ENCODE results near the gene PDAP1.

GRCh38 chr7:99453105-99453504, 44.7 kb upstream of the PDAP1 start:
- TF ChIP-seq, protein P1, sequence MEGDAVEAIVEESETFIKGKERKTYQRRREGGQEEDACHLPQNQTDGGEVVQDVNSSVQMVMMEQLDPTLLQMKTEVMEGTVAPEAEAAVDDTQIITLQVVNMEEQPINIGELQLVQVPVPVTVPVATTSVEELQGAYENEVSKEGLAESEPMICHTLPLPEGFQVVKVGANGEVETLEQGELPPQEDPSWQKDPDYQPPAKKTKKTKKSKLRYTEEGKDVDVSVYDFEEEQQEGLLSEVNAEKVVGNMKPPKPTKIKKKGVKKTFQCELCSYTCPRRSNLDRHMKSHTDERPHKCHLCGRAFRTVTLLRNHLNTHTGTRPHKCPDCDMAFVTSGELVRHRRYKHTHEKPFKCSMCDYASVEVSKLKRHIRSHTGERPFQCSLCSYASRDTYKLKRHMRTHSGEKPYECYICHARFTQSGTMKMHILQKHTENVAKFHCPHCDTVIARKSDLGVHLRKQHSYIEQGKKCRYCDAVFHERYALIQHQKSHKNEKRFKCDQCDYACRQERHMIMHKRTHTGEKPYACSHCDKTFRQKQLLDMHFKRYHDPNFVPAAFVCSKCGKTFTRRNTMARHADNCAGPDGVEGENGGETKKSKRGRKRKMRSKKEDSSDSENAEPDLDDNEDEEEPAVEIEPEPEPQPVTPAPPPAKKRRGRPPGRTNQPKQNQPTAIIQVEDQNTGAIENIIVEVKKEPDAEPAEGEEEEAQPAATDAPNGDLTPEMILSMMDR (IDR thresholded peaks at IDR 0.05; ENCODE audit: control extremely low read depth in 1 of 3, insufficient read depth in 1 of 3, low read depth in 1 of 3, low read length in 3 of 3), result no peak
- TF ChIP-seq RXRA (IDR thresholded peaks at IDR 0.05; ENCODE audit: insufficient read depth, low read depth, low read length) (no peak), POLR2A (IDR thresholded peaks at IDR 0.05; ENCODE audit: control extremely low read depth in 1 of 2, low read depth in 2 of 2, low read length in 2 of 2) (no peak), RFX5 (IDR thresholded peaks at IDR 0.05; ENCODE audit: borderline replicate concordance, low read depth, low read length) (no peak), FOSL1 (IDR thresholded peaks at IDR 0.05; ENCODE audit: insufficient read depth, low read depth, low read length) (no peak), EP300 (IDR thresholded peaks at IDR 0.05; ENCODE audit: borderline replicate concordance in 1 of 2, low read depth in 2 of 2, low read length in 2 of 2) (no peak)
- TF ChIP-seq, protein P2, sequence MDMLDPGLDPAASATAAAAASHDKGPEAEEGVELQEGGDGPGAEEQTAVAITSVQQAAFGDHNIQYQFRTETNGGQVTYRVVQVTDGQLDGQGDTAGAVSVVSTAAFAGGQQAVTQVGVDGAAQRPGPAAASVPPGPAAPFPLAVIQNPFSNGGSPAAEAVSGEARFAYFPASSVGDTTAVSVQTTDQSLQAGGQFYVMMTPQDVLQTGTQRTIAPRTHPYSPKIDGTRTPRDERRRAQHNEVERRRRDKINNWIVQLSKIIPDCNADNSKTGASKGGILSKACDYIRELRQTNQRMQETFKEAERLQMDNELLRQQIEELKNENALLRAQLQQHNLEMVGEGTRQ (IDR thresholded peaks at IDR 0.05; ENCODE audit: low read length), result no peak
- TF ChIP-seq, protein P3, sequence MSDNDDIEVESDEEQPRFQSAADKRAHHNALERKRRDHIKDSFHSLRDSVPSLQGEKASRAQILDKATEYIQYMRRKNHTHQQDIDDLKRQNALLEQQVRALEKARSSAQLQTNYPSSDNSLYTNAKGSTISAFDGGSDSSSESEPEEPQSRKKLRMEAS (IDR thresholded peaks at IDR 0.05), result no peak
